B cell (primary cell): ENCODE data around the gene LRSAM1. TPM values are rescaled to one million over a fixed set of nuclear protein-coding genes. Genes with fewer than 3 reads are reported as not detected.

Experiments
- ATAC-seq: fragments of 200-7000 bp; cut with Tn5 transposase; one replicate; pipeline ENCODE4 v1.10.0; 2021; ENCODE audit warnings: low read depth, mild to moderate bottlenecking, moderate number of reproducible peaks, moderate library complexity
- CTCF ChIA-PET: fragments of 350-600 bp; sonication (Branson Sonifier 250); formaldehyde crosslinking; loops from one replicate; lab custom pipeline; 2021; ENCODE audit warnings: antibody characterized with exemption, inconsistent platforms; lab: Charles Lee
- POLR2A ChIA-PET: fragments of 350-600 bp; sonication (Branson Sonifier 250); formaldehyde crosslinking; loops from one replicate; lab custom pipeline; 2021; ENCODE audit warnings: antibody characterized with exemption; lab: Charles Lee
- DNase-seq: peaks from one replicate; pipeline ENCODE4 v3.0.0; 2013
- H2AFZ ChIP-seq: 2 replicates; pipeline ENCODE4 v1.6.1; 2012; ENCODE audit warnings: mild to moderate bottlenecking, low read depth, low read length; ENCODE audit not compliant: insufficient read depth, poor library complexity, severe bottlenecking
- H3K27ac ChIP-seq, 2 donors: 1 replicate in 1 of 2; 2 replicates in 1 of 2; pipeline ENCODE4 v1.5.1; 2012 to 2013; ENCODE audit warnings: low read length in 2 of 2, mild to moderate bottlenecking in 2 of 2, moderate library complexity in 1 of 2
- H3K27me3 ChIP-seq, 4 experiments: fragments of 200-600 bp in 1 of 4; sonication (generic) in 1 of 4; replicated peaks in 1 of 4; 1 replicate in 2 of 4; 2 replicates in 2 of 4; pipeline versions ENCODE4 v1.6.1 to v1.7.0; 2013 to 2016; ENCODE audit warnings: low read length in 3 of 4, mild to moderate bottlenecking in 2 of 4, mixed read lengths in 1 of 4, moderate library complexity in 1 of 4; ENCODE audit not compliant: insufficient read depth in 4 of 4, control insufficient read depth in 3 of 4; ENCODE audit errors: control extremely low read depth in 1 of 4
- H3K36me3 ChIP-seq, 2 experiments: replicated peaks in 1 of 2; 1 replicate in 1 of 2; 2 replicates in 1 of 2; pipeline versions ENCODE4 v1.6.1 to v1.7.1; 2013; ENCODE audit warnings: low read length in 1 of 2; ENCODE audit not compliant: insufficient read depth in 2 of 2, control insufficient read depth in 1 of 2; ENCODE audit errors: control extremely low read depth in 1 of 2, extremely low read depth in 1 of 2
- H3K4me1 ChIP-seq, 2 donors: fragments of 200-600 bp in 1 of 2; sonication (generic) in 1 of 2; 1 replicate in 1 of 2; 2 replicates in 1 of 2; pipeline versions ENCODE4 v1.5.1 to v1.6.1; 2013 to 2017; ENCODE audit warnings: low read length in 2 of 2; ENCODE audit not compliant: control insufficient read depth in 2 of 2, insufficient read depth in 2 of 2
- H3K4me2 ChIP-seq: replicated peaks from 2 replicates; pipeline ENCODE3; 2012; ENCODE audit warnings: mild to moderate bottlenecking, low read depth, low read length; ENCODE audit not compliant: poor library complexity, severe bottlenecking
- H3K4me3 ChIP-seq, 5 experiments: fragments of 200-600 bp in 1 of 5; sonication (generic) in 1 of 5; 1 replicate in 3 of 5; 2 replicates in 2 of 5; pipeline versions ENCODE4 v1.5.1 to v1.7.0; 2011 to 2016; ENCODE audit warnings: low read length in 4 of 5, mild to moderate bottlenecking in 4 of 5, low read depth in 2 of 5, control low read depth in 1 of 5, moderate library complexity in 1 of 5; ENCODE audit not compliant: insufficient read depth in 1 of 5; ENCODE audit errors: control extremely low read depth in 1 of 5, extremely low read depth in 1 of 5
- H3K79me2 ChIP-seq: fragments of 200-600 bp; sonication (generic); one replicate; pipeline ENCODE4 v1.6.0; 2016; ENCODE audit warnings: low read length; ENCODE audit not compliant: control insufficient read depth, insufficient read depth
- H3K9ac ChIP-seq: fragments of 200-600 bp; sonication (generic); 2 replicates; pipeline ENCODE4 v1.6.1; 2017; ENCODE audit warnings: mild to moderate bottlenecking, low read length, moderate library complexity
- H3K9me3 ChIP-seq, 3 donors: one replicate each; pipeline versions ENCODE4 v1.6.1 to v1.7.1; 2013; ENCODE audit warnings: low read length in 2 of 3; ENCODE audit not compliant: control insufficient read depth in 2 of 3, insufficient read depth in 1 of 3; ENCODE audit errors: control extremely low read depth in 1 of 3
- H4K20me1 ChIP-seq: 2 replicates; pipeline ENCODE4 v1.6.0; 2012; ENCODE audit warnings: mild to moderate bottlenecking, low read length; ENCODE audit not compliant: insufficient read depth, control insufficient read depth, poor library complexity, severe bottlenecking
- H3K27ac Mint-ChIP-seq: one replicate; pipeline ENCODE4 v1.8.0; 2021; ENCODE audit warnings: mixed read lengths
- H3K27me3 Mint-ChIP-seq: one replicate; pipeline ENCODE4 v1.8.0; 2021; ENCODE audit warnings: mixed read lengths
- H3K4me1 Mint-ChIP-seq: one replicate; pipeline ENCODE4 v1.8.0; 2021; ENCODE audit warnings: mixed read lengths
- H3K4me3 Mint-ChIP-seq: one replicate; pipeline ENCODE4 v1.8.0; 2021; ENCODE audit warnings: mixed read lengths
- H3K9me3 Mint-ChIP-seq: one replicate; pipeline ENCODE4 v1.8.0; 2022; ENCODE audit warnings: mixed read lengths; ENCODE audit not compliant: insufficient read depth
- CTCF ChIP-seq: fragments of 200-600 bp; IDR thresholded peaks from one replicate; pipeline ENCODE4 v1.8.0; 2022; ENCODE audit warnings: antibody characterized with exemption, mild to moderate bottlenecking
- EZH2 ChIP-seq: IDR thresholded peaks from 2 replicates; pipeline ENCODE4 v1.6.1; 2012; ENCODE audit warnings: borderline replicate concordance, low read depth, mild to moderate bottlenecking, moderate library complexity, low read length; ENCODE audit not compliant: insufficient read depth, poor library complexity, severe bottlenecking
- WGBS: methylation state at CpG from one replicate; pipeline ENCODE4 v1.1.5; 2013; ENCODE audit warnings: missing lambda C conversion rate; ENCODE audit not compliant: insufficient coverage; 5-methylcytosine and 5-hydroxymethylcytosine counted together
- intact Hi-C: fragments of 100-400 bp; cut with micrococcal nuclease; formaldehyde crosslinking; loops from one replicate; pipeline ENCODE4 v1.10.0; 2022
- polyA plus RNA-seq: library from polyadenylated mRNA; depleted of rRNA; stranded (reverse); fragments of >200 nt; gene quantifications from 2 replicates; pipeline ENCODE4 v1.2.3, GENCODE V29; 2012
- total RNA-seq, 2 donors: library from RNA; stranded (reverse); fragments of 120-200 nt in 1 of 2; gene quantifications; 1 replicate in 1 of 2; 2 replicates in 1 of 2; pipeline versions ENCODE4 v1.2.3 to v1.2.4, GENCODE V29; 2013 to 2022

Gene LRSAM1
- total and polyA plus RNA-seq, 2 donors (not counting 1 experiment from before 2014, with no cell fraction given), result 30.6 to 39.8 TPM

- WGBS, result 87% methylated on average over 15 of the region's 15 CpGs
- Histone ChIP-seq H3K79me2 (no peaks in the 10 kb centered on the region), H3K4me3 (no peak overlapping the region), H2AFZ (no peak overlapping the region), H3K27ac (no peak overlapping the region), H3K27me3 (no peaks in the 10 kb centered on the region), H3K4me1 (no peaks in the 10 kb centered on the region), H3K4me2 (no peak overlapping the region), H3K36me3 (no peaks in the 10 kb centered on the region), H3K9me3 (no peaks in the 10 kb centered on the region), H3K9ac (no peak overlapping the region), H4K20me1 (no peaks in the 10 kb centered on the region)
- intact Hi-C loops, result no loop called here
- ATAC-seq, result no peak
- no peak for DNase-seq
- CTCF ChIA-PET, result interaction anchor here (1.5 kb wide), 1 partner anchor 12 kb away, joined by 3 read pairs; no protein-coding TSS in a partner anchor
- H3K27ac Mint-ChIP-seq, result no peak overlapping the region
- no peaks in the 10 kb centered on the region for H3K4me1 Mint-ChIP-seq
- no peak overlapping the region for H3K4me3 Mint-ChIP-seq
- TF ChIP-seq EZH2 (no peak), CTCF (no peak)
- peaks cover 6% of the 10 kb centered on the region for H3K27me3 Mint-ChIP-seq
- POLR2A ChIA-PET, result interaction anchor here (0.5 kb wide), 1 partner anchor 732 kb away, joined by 11 read pairs; no protein-coding TSS in a partner anchor
- no peaks in the 10 kb centered on the region for H3K9me3 Mint-ChIP-seq
These were observed 88.8 kb downstream of the LRSAM1 start for GRCh38 chr9:127539982-127540663.

- ATAC-seq (no peak), DNase-seq (no peak)
- Mint-ChIP-seq H3K27me3 (peaks cover 8% of the 10 kb centered on the region), H3K4me3 (no peak overlapping the region), H3K9me3 (no peaks in the 10 kb centered on the region), H3K4me1 (no peaks in the 10 kb centered on the region), H3K27ac (no peak overlapping the region)
- ChIA-PET CTCF (interaction anchor here (1.5 kb wide), 1 partner anchor 11 kb away, joined by 3 read pairs; no protein-coding TSS in a partner anchor), POLR2A (no interaction called here)
- H3K4me2 ChIP-seq, result no peak overlapping the region
- TF ChIP-seq EZH2 (no peak), CTCF (no peak)
- no peak overlapping the region for H3K27ac ChIP-seq
- H3K9me3 ChIP-seq, result no peaks in the 10 kb centered on the region
- no peaks in the 10 kb centered on the region for H4K20me1 ChIP-seq
- H2AFZ ChIP-seq, result no peak overlapping the region
- intact Hi-C loops, result no loop called here
- H3K79me2 ChIP-seq, result no peaks in the 10 kb centered on the region
- no peak overlapping the region for H3K9ac ChIP-seq
- no peaks in the 10 kb centered on the region for H3K4me1 ChIP-seq
- H3K36me3 ChIP-seq, result no peaks in the 10 kb centered on the region
- 92% methylated on average over 12 of the region's 13 CpGs for WGBS
- no peak overlapping the region for H3K4me3 ChIP-seq
- H3K27me3 ChIP-seq, result peaks cover 0 to 5% (median 0%) of the 10 kb centered on the region in 4 experiments
These were observed 89.3 kb downstream of the LRSAM1 start for GRCh38 chr9:127540664-127541041.
